ENCODE measurements around the gene FAM43B. TPM values are rescaled to one million over a fixed set of nuclear protein-coding genes. Genes with fewer than 3 reads are reported as not detected.

Gene FAM43B
- polyA plus RNA-seq (2012; ENCODE audit: insufficient read length, low read depth) = 0.82 TPM

DNA sequence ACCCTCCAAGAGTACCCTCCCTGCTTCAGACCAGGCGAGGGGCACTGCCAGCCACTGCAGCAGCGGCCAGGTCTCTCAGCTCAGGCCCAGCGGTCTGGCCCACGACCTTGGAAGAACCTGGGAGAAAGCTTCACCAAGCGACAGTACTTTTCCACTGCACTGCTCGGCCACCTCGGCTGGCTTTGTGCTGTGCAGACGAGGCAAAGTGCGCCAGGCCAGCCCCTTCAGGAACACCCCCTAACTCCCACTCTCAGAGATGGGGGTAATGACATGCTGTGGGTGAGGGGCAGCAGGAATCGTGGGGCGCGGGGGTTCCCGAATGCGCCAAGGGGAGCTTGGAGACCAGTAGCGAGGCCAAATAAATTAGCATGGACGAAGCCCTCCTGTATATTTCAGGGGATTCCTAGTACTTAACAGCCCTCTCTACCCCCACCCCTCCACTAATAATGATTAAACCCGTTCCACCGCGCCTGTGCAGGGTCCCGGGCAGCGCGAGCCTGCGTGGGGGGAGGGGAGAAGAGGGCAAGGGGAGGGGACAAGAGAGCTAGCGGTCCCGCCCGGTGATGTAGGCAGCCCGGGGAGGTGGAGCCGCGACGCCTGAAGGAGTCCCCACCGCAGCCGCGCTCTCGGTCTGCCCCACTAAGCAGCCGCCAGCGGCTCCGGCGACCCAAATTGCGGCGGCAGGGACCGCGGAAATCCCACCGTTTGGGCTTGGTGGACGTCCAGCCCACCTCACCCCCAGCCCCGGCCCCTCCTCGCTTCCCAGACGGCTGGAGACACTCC, at the start of gene FAM43B:
TSS of gene FAM43B (plus strand) at position 629 of the 783 bp plus-strand sequence. CDS start 401 bp downstream, outside the sequence.
- TF ChIP-seq TAF1 (IDR thresholded peaks at IDR 0.05; ENCODE audit: borderline replicate concordance, insufficient read depth, low read length) (no peak), FOXP2 (optimal IDR thresholded peaks at IDR 0.05; ENCODE audit: borderline replicate concordance, extremely low read depth, extremely low read length, insufficient read depth) (no peak), SIN3A (IDR thresholded peaks at IDR 0.05; ENCODE audit: borderline replicate concordance, insufficient read depth, low read length) (no peak), REST (IDR thresholded peaks at IDR 0.05; ENCODE audit: insufficient read depth in 1 of 2, low read depth in 2 of 2, low read length in 2 of 2) (no peak), POLR2AphosphoS5 (IDR thresholded peaks at IDR 0.05; ENCODE audit: low read depth, low read length) (no peak)

- TF ChIP-seq POLR2AphosphoS5 (IDR thresholded peaks at IDR 0.05; ENCODE audit: low read depth, low read length) (no peak), REST (IDR thresholded peaks at IDR 0.05; ENCODE audit: insufficient read depth in 1 of 2, low read depth in 2 of 2, low read length in 2 of 2) (no peak), SIN3A (IDR thresholded peaks at IDR 0.05; ENCODE audit: borderline replicate concordance, insufficient read depth, low read length) (no peak), FOXP2 (optimal IDR thresholded peaks at IDR 0.05; ENCODE audit: borderline replicate concordance, extremely low read depth, extremely low read length, insufficient read depth) (no peak), TAF1 (IDR thresholded peaks at IDR 0.05; ENCODE audit: borderline replicate concordance, insufficient read depth, low read length) (no peak)
Measured at GRCh38 chr1:20505488-20505887, 46.9 kb upstream of the FAM43B start.

GRCh38 chr1:20507248-20507563, 45.2 kb upstream of the FAM43B start:
- TF ChIP-seq TAF1 (IDR thresholded peaks at IDR 0.05; ENCODE audit: borderline replicate concordance, insufficient read depth, low read length) (no peak), FOXP2 (optimal IDR thresholded peaks at IDR 0.05; ENCODE audit: borderline replicate concordance, extremely low read depth, extremely low read length, insufficient read depth) (no peak), REST (IDR thresholded peaks at IDR 0.05; ENCODE audit: insufficient read depth in 1 of 2, low read depth in 2 of 2, low read length in 2 of 2) (no peak), POLR2AphosphoS5 (IDR thresholded peaks at IDR 0.05; ENCODE audit: low read depth, low read length) (no peak), SIN3A (IDR thresholded peaks at IDR 0.05; ENCODE audit: borderline replicate concordance, insufficient read depth, low read length) (no peak)

DNA sequence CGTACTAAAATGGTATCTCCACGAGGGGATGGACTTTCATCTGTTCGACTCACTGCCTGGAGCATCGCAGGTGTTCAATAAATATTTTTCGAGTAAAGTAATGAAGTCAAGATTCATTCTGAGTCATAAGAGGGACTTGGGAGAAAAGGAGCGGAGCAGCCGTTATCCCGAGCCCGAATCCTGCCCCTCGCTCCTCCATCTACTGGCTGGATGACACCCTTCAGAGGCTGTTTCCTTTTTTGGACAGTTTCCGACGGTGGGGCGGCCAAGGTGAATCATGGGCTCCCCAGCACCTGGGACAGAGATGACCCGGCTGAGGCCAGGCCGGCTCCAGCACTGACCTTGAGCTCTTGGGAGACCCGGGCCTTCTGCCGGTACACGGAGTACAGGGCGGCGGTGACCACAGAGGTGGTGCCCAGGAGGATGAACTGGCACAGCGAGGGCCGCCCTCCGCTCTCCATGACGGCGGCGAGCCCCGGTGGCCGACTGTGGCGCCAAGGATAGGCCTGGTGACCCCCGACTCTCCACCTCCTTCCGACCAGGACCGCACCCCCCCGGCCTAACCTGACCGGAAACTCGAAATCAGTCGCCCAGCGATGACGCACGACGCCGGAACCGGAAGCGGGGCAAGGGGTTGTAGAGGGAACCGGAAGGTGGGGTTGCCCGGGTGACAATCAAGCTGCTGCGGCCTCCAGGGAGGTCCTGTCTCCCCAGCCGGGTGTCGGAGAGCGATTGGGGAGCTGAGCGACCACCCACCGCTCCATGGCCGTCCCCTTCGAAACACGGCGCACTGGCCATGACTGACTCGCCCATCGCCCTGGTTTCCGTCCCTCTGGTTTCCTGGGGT, 44.6 kb upstream of the FAM43B start, which contains the start of gene MUL1:
TSS of gene MUL1 (minus strand) at position 588 of the 847 bp plus-strand sequence. CDS start at position 461, 127 bp downstream.
- peak; percentile 52 for TF ChIP-seq FOXP2 (optimal IDR thresholded peaks at IDR 0.05; ENCODE audit: borderline replicate concordance, extremely low read depth, extremely low read length, insufficient read depth)
- no peak; the same call in 1 of the 2 replicates for TF ChIP-seq TAF1 (IDR thresholded peaks at IDR 0.05; ENCODE audit: borderline replicate concordance, insufficient read depth, low read length)
- TF ChIP-seq POLR2AphosphoS5 (IDR thresholded peaks at IDR 0.05; ENCODE audit: low read depth, low read length) = peak; percentile 85
- TF ChIP-seq SIN3A (IDR thresholded peaks at IDR 0.05; ENCODE audit: borderline replicate concordance, insufficient read depth, low read length) = peak; percentile 74; the same call in 1 of the 2 replicates
- 0 out of 4 replicates have a peak, but pooled peaks have one; percentile 10 to 15 for TF ChIP-seq REST (IDR thresholded peaks at IDR 0.05; ENCODE audit: insufficient read depth in 1 of 2, low read depth in 2 of 2, low read length in 2 of 2)

All from PFSK-1 (cell line).